GM18907 (cell line): ENCODE measurements around the gene NDUFA13.
"Not testable (repeated sequence)": the region's sequence is repeated elsewhere in the genome, so short reads cannot be mapped to it uniquely, and the experiment has no call there.

Experiments
- ATAC-seq: cut with Tn5 transposase; IDR thresholded peaks from one replicate; pipeline ENCODE4 v1.9.1; 2021; ENCODE audit warnings: mild to moderate bottlenecking, moderate library complexity; ENCODE audit not compliant: unreplicated experiment

The NDUFA13 gene

DNA sequence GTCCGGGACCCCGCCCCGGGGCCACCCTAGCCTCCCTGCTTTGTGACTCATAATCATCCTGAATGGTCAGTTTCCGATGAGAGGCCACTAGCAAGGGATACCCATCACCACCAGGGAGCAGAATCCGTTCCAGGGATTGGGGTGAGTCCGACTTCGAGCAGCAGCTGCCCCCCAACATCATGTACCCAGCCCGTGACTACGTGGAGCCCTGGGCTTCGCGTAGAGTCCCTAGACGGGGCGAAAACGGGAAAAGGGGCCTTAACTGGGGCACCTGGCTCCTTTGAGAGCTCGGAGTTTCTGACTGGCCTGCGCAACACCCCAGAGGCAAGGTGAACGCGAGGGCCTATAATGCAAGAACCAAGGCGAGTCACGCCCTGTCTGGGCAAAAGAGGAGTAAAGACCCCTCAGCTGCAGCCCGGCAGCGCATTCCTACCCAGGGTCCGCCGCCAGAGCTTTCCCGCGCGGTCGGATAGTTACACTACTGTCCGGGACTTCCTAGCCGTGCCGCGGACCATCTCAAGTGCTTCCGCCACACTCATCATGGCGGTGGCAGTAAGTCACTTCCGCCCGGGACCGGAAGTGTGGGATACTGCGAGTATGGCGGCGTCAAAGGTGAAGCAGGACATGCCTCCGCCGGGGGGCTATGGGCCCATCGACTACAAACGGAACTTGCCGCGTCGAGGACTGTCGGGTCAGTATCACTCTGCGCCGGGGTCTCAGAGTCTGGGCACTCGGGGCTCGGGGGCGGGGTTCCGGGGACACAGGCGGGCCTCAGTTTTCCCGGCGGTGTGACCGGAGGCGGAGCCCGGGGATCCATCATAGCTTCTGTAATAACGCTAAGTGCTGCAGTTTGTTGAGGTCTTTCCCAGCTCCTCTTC is at the start of gene NDUFA13:
Gene NDUFA13, plus strand, starts transcription at position 584 of the 878 bp plus-strand sequence. Its CDS starts 14 bp downstream, at position 598.
- ATAC-seq: peak; percentile 89

DNA sequence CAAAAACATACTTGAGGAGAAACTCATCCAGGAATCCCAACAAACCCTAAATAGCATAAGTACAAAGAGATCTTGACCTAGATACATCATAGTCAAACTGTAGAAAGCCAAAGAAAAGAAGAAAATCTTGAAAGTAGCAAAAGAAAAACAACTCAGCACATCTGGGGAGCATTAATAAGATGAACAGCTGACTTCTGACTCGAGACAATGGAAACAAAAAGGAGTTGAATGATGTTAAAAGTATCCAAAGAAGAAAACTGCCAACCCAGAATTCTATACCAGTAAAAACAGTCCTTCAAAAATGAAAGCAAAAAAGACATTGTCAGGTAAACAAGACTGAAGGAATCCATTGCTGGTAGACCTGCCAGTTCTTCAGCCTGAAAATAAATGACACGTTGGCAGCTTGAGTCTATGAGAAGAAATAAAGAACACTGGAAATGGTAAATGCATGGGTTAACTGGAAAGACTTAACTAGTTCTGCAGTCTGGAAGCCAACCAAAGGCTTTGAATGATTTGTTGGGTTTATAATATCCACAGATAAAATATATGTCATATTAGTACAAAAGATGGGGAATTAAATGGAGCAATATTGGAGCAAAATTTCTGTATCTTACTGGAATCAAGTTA is 47.5 kb upstream of the NDUFA13 start:
- no peak for ATAC-seq

DNA sequence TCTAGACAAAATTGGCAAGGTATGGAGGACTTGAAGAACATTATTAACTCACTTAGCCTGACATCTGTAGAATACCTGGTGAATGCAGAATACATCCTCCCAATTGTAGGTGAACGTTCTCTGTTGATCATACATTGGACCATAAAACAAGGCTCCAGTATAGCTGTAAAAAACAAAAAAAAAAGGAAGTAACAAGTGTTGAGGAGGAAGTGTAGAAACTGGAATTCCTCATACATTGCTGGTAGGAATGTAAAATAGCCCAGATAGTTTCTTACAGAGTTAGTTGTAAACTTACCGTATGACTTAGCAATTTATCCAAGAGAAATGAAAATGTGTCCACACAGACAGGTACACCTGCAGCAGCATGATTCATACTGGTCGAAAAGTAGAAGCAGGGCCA is 45.4 kb upstream of the NDUFA13 start:
- ATAC-seq: no peak

DNA sequence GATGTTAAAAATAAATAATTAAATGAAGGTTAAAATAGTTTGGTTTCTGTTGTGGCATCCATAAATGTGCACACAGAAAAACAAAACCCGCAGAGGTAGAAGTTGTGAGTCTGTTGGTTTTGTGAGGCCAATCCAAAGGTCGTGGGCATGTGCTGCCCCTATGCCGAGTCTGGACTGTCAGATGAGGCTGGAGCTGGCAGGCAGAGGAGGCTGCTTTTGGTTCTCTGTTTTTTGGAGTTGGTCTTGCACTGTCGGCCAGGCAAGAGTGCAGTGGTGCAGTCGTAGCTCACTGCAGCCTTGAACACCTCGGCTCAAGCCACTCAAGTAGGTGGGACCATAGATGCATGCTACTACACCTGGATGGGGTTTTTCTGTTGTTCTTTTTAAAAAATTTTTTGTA is 44.3 kb upstream of the NDUFA13 start:
- ATAC-seq: no peak

DNA sequence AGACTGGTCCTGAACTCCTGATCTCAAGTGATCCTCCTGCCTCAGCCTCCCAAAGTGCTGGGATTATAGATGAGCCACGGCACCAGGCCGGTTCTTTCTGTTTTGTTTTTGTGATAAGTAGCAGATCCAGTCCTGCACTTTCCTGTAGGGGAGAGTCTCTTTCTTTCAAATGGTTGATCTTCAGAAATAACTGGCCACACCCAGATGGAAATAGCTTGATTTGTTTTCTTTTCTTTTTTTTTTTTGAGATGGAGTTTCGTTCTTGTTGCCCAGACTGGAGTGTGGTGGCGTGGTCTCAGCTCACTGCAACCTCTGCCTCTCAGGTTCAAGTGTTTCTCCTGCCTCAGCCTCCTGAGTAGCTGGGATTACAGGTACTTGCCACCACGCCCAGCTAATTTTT is 43.9 kb upstream of the NDUFA13 start:
- not testable (repeated sequence) for ATAC-seq

DNA sequence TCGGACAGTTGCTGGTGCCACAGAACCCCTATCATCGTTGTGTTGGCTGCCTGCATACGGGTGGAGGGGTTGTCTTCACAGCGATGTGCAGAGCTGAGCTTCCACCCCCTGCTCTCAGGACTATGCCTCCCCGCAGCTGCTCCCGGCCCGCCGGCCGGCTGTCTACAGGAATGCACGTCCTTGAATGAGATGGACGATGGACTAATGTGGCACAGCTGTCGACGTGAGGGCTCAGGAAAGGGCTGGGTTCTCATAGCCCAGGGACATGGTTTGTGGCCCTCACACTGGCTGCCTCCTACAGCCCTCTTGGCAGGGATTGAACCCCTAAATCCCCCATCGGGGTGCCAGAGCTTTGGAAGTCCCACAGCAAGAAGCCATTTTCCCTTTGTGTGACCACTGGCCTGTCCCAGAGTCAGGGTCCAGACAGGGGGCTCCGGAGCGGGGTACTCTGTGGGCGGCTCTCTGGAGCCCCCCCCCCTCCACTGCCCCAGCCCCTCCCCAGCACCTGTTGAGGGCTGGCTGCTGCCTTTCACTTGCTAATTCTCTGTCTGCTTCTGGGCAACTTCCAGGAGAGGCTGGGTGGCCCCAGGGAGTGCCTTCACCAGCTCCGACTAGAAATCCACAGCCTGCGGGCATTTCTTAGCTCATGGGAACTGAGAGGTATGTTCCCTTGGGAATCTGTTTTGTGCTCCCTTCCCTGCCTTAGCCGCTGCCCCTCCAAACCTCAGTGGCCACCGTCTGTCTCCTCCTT is 40.8 kb upstream of the NDUFA13 start:
- no peak for ATAC-seq

DNA sequence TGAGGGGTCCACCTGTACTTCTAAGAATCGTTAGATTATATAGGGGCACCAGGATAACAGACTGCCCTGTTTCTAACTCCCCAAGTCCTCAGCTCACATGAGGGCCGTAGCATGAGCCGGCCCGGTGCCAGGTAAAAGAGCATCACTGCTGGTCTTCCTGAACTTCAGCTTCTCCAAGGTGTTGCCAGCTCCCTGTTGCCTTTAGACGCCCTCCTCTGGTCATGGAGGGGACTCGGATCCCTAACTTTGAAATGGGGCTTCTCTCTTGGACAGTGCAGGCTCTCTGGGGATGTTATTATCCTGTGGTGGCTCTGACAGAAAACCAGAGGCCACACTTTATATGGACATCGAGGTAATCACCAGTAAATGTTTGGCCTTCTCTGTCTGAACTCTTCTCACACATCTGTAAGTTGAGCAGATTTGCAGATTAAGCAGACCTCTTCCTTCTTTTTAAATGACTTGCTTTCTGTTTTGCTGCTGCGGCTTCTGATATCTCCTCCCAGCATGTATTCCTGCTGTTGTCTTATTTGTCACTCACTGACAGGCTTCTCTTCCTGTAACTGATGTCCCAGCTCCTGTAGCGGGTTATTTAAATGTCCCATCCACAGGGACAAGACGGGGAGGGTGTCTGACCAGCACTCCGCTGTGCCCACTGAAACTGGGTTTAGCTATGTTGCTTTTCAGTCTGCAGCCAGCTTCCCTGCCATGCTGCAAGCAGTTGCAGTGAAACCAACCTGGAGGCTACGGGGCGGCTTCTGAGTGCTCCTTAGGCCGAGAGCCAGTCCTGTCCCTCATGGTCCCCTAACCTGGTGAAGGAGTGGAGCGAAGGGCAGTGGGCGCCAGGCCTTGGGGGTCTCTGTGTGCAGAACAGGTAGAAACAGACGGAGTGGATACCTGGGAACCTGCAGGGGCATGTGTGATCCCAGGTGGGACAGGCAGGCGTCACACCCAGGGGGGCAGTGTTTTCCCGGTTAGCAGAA is 39.9 kb upstream of the NDUFA13 start:
- no peak for ATAC-seq

DNA sequence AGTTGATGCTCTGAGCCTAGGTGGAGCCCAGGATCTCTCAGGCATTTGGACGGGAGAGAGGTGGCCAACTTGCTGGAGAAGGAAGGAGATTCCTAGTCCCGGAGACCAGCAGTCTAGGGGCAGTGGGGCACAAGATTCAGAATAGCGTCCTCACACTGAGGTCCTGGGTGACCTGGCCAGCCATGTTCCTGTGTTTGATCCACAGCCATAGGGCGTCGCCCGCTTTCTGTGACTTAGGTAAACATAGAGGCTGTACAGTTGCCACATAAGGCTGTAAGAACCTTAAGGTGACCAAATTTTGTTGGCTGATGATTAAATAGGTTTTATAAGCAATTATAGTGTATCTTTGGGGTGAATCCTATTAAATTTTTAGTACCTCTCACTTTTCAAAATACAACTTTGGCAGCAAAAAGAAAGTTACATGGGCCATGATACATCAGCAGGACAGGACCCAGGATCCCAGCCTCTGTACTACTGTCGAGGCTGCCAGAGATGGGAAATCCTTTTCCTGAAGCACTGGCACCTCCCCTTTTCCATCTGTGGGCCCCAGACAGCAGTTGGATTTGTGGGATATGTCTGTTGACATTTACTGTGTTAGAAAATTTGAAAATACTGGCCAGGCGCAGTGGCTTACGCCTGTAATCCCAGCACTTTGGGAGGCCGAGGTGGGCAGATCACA is 38.2 kb upstream of the NDUFA13 start:
- ATAC-seq: no peak

DNA sequence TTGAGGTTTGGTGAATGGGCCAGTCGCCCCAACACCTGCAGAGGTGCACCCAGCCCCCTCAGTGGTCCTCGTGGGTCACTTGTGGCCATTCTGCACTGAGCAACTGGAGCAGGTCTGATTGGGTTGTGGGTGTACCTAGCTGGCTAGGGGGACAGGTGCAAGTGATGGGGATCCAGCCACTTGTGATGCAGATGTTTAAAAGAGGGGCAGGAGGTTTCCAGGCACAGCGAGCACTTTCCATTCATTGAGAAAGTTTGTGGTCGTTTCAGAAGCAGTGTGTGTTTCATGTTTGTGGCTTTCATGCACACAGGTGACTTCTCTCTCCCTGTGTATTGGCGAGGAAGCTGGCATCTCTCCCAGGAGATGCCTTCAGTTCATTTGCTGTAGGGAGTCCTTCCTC is 35.3 kb upstream of the NDUFA13 start:
- ATAC-seq: no peak

DNA sequence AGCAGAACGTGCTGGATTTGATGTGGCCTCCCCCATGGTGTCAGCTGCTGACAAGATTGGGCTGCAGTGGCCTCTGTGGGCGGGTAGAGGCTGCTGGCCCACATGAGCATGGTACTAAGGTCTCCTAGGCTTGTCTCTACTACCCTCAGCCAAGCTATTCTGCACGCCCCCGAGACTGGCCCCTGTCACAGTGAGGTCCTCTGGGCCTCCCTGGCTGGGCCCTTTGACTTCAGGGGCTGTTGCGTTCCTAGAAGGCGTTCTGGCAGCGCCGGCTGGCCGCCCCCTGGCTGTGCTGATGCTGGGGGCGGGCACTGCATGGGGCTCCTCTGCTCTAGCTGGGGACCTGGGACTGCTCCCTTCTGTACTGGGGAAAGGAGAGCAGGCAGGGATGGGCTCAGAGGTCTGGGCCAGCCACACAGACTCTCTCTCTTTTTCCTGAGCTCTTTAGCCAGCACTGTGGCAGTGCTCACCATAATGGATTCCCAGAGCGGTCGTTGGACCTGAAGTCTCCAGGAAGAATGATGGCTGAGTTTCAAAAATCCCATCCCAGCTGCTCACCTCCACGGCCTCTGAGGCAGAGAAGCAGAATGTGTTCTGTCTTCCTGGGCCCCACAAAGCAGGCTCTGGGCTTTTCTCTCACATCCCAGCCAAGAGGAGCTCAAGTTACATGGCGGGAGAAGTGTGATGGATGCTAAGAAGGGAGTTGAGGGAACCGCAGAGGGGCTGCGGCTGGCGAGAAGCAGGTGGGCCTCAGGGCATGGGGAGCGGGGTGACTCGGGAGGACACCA is 33.0 kb upstream of the NDUFA13 start:
- ATAC-seq: no peak

DNA sequence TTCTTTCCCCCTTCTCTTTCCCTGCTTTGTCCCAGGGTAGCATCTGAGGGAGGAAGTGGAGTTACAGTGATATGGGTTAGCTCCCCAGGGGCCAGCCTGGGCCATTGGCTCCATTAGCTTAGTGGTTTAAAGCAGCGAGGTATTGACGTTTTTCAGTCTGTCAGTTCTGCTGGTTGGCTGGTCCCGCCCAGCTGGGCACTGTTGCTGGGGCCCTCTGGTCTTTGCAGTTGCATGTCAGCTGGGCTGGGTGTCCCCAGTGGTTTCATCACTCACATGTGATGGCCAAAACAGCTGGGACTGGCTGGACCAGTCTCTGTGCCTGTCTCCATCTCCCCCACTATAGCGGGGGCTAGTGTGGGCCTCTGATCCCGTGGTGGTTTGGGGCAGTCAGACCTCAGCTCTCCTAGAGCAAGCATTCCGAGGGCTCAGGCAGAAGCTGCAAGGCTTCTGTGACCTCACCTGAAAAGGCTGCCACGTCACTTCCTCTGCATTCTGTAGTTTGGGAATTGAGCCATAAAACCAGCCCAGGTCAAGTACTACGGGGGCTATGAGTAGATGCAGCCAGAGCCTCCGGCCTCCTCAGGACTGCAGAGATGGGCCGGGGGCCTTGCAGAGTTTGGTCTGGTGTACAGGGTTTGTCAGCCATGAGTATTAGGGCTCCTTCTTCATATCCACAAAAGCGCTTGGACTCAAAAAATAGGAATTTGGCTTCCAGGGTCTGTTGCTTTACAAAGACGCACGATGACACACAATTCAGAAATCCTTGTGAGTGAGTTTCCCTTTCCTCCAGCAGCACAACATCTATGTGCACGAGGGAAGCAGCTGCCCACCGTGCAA is 30.6 kb upstream of the NDUFA13 start:
- ATAC-seq: peak; percentile 28

DNA sequence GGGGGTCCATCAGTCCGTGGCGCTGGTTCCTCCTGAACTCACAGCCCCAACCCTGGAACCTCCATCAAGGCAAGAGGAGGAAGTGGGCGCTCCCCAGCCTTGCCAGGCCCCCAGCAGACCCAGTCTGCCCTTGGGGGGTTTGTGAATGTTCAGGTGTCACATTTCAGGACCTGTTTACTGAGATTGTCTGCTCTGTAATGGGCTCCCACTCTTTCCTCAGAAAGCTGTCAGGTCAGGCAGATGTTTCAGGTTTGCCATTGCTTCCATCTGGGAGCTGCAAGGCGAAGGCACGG is 30.1 kb upstream of the NDUFA13 start:
- ATAC-seq: no peak

DNA sequence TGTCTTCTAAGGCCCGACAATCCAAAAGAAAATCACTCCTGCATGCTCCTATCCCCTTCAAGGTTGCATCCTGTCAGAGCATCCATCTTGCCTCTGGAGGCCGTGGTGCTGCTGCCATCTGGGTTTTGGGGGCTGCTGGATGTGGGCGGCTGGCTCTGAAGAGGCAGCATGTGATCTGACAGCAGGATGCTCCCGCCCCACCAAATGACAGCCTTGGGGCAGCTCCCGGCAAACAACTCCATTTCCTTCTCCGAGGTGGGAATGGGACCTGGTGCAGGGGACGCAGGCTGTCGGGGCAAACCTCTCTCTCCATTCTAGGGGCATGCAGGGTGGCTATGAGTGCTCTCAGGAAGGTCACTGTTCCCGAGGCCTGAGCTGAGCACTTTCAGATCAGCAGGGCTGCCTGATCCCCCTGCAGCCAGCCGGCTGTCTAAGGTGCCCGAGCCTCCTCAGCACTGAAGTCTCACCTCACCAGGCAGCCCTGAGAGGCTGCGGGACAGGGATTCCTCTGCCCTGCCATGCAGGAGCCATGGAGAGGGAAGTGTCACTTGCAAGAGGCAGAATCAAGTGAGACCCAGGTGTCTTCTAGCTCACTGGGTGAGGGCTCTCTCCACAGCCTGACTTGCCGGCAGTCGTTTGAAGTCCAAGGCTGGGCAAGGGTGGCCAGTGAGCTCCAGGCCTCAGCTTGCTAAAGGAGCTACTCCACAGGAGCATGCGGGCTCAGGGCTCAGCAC is 29.5 kb upstream of the NDUFA13 start:
- ATAC-seq: no peak

DNA sequence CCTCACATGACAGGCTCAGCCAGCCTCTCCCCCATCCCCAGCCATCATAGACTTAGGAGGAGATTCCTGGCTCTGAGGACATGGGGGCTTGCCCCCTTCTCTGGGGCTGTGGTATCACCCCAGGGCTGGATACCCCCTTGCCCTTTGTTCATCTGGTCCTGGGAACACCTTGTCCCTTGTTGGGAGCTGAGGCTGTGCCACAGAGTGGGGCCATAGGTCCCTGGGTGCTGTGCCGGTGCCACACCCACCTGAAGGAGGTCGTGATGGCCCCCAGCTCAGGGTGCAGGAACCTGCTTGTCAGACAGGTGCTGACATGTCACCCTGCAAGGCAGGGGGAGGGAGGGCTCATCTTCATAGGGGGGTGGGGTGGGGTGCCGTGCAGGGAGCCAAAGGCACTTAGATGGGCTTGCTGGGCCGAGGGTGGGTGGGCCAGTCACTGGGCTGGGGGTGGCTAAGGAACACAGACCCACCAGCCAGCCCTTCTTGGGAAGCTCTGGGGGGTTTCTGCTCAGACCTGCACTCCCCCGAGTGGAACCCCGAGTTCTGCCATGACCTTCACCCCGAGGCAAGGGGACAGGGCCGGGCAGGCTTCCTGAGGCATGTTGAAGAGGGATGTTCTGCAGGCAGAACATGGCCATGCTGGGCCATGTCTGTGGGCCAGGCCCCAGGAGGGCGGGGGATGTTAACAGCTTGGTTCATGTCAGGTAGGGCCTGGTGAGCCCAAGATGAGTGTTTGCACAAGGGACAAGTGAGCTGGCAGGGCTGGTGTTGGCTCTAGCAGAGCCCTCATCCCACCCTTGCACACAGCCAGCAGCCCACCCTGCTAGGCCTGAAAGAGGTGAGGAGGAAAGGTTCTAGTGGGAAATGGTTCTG is 28.7 kb upstream of the NDUFA13 start:
- no peak for ATAC-seq

DNA sequence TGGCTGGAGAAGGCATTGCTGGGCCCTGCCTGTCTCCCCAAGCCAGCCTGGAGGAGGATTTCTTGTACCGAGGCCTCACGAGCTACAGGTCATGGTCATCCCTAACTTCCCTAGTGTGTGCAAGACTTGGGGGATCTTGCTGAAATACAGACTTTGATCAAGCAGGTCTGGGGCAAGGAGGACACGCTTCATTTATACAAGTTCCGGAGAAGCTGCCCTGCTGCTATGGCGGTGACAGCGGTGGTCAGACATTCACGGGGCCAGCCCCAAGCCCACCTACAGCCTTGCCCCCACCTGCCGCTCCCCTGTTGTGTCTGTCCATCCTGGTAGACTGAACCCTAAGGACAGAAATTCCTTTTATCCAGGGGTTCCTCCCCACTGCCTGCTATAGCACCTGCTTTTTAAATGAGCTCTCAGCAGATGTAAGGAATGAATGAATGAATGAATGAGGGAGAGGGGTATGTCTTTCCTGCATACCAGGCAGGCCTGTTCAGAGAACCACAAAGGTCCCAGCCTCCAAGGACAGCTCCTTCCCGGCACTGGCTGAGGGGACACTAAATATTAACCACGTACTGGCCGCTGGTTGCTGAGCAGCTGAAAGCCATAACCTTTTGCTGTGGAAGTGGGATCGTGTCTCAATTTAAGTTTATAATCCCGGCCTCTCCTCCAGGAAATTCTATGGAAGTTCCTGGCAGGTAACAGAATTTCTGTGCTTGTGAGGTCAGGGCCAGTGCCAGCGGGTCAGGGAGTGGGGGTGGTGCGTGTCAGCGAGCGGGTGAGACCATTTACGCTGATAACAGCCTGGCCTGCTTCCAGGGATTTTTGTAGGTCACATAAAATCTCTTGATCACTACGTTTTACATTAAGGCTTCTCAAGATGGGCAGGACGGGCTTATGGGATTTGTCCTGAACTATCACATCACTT is 27.8 kb upstream of the NDUFA13 start:
- no peak for ATAC-seq
